B cell (primary cell): ENCODE results near the gene CDKN2C.
"Not testable (repeated sequence)": the region's sequence is repeated elsewhere in the genome, so short reads cannot be mapped to it uniquely, and the experiment has no call there.

Experiments
- CTCF ChIP-seq: fragments of 200-600 bp; IDR thresholded peaks from one replicate; pipeline ENCODE4 v1.8.0; 2022; ENCODE audit warnings: antibody characterized with exemption, mild to moderate bottlenecking
- EZH2 ChIP-seq: IDR thresholded peaks from 2 replicates; pipeline ENCODE4 v1.6.1; 2012; ENCODE audit warnings: borderline replicate concordance, low read depth, mild to moderate bottlenecking, moderate library complexity, low read length; ENCODE audit not compliant: insufficient read depth, poor library complexity, severe bottlenecking

- TF ChIP-seq EZH2, CTCF: not testable (repeated sequence)
Observed at GRCh38 chr1:50935276-50935675, 34.8 kb upstream of the CDKN2C start.
